Natural killer cell (primary cell): ENCODE data around the gene ZNF277. TPM values are rescaled to one million over a fixed set of nuclear protein-coding genes. Genes with fewer than 3 reads are reported as not detected.

ENCODE experiments used
- ATAC-seq, 3 donors: fragments of 150-1000 bp in 2 of 3; fragments of 200-7000 bp in 1 of 3; cut with Tn5 transposase; 1 replicate in 1 of 3; 2 replicates in 2 of 3; pipeline ENCODE4 v1.10.0; 2021; ENCODE audit warnings: mild to moderate bottlenecking in 2 of 3, moderate library complexity in 2 of 3
- DNase-seq, 2 donors: peaks; one replicate each; pipeline versions ENCODE4 v3.0.0 to v3.0.0-alpha.2; 2013 to 2021; ENCODE audit warnings: mixed read lengths in 1 of 2
- H3K27ac ChIP-seq: one replicate; pipeline ENCODE4 v1.5.1; 2013; ENCODE audit warnings: mild to moderate bottlenecking, low read length
- H3K27me3 ChIP-seq: one replicate; pipeline ENCODE4 v1.6.1; 2013; ENCODE audit warnings: low read length; ENCODE audit not compliant: control insufficient read depth, insufficient read depth
- H3K36me3 ChIP-seq: one replicate; pipeline ENCODE4 v1.6.1; 2013; ENCODE audit warnings: low read length; ENCODE audit not compliant: control insufficient read depth, insufficient read depth
- H3K4me1 ChIP-seq: one replicate; pipeline ENCODE4 v1.6.1; 2013; ENCODE audit warnings: low read length; ENCODE audit not compliant: control insufficient read depth, insufficient read depth
- H3K4me3 ChIP-seq: one replicate; pipeline ENCODE4 v1.5.1; 2013; ENCODE audit warnings: low read length
- H3K9me3 ChIP-seq: one replicate; pipeline ENCODE4 v1.6.1; 2013; ENCODE audit warnings: low read length; ENCODE audit not compliant: control insufficient read depth, insufficient read depth
- H3K27ac Mint-ChIP-seq, 2 donors: one replicate each; pipeline ENCODE4 v1.8.0; 2022; ENCODE audit warnings: mild to moderate bottlenecking in 2 of 2, mixed read lengths in 2 of 2, moderate library complexity in 1 of 2
- H3K27me3 Mint-ChIP-seq, 2 donors: one replicate each; pipeline ENCODE4 v1.8.0; 2022; ENCODE audit warnings: low read depth in 2 of 2, mixed read lengths in 2 of 2
- H3K36me3 Mint-ChIP-seq: one replicate; pipeline ENCODE4 v1.8.0; 2022; ENCODE audit warnings: mixed read lengths
- H3K4me1 Mint-ChIP-seq, 2 donors: one replicate each; pipeline ENCODE4 v1.8.0; 2022; ENCODE audit warnings: mixed read lengths in 2 of 2
- H3K4me3 Mint-ChIP-seq: one replicate; pipeline ENCODE4 v1.8.0; 2022; ENCODE audit warnings: mild to moderate bottlenecking, moderate library complexity, mixed read lengths
- H3K9me3 Mint-ChIP-seq, 2 donors: one replicate each; pipeline ENCODE4 v1.8.0; 2022; ENCODE audit warnings: mixed read lengths in 2 of 2
- CTCF ChIP-seq: fragments of 200-600 bp; IDR thresholded peaks from one replicate; pipeline ENCODE4 v1.8.0; 2022; ENCODE audit warnings: antibody characterized with exemption
- WGBS: methylation state at CpG from one replicate; pipeline ENCODE4 v1.1.7; 2013; ENCODE audit warnings: missing lambda C conversion rate; ENCODE audit not compliant: insufficient coverage; 5-methylcytosine and 5-hydroxymethylcytosine counted together
- intact Hi-C: fragments of 100-400 bp; cut with micrococcal nuclease; formaldehyde crosslinking; loops from one replicate; pipeline ENCODE4 v1.14.2; 2022
- total RNA-seq, 4 donors: library from RNA; stranded (reverse); fragments of 120-200 nt in 1 of 4; gene quantifications; one replicate each; pipeline versions ENCODE4 v1.2.3 to v1.2.4, GENCODE V29; 2013 to 2022

ZNF277 gene
- total RNA-seq, 3 donors from 2014 or later (not counting 1 experiment from before 2014, with no cell fraction given), result 13.0 to 20.8 (median 16.7) TPM

GRCh38 chr7:112162142-112162766 lies 44.2 kb upstream of the ZNF277 start:
- TF ChIP-seq CTCF, result no peak
- DNase-seq (no peak), ATAC-seq (peak in 1 of 3 donors; percentile 32)
- Histone ChIP-seq H3K4me3 (no peak overlapping the region), H3K4me1 (no peaks in the 10 kb centered on the region), H3K9me3 (no peaks in the 10 kb centered on the region), H3K27me3 (no peaks in the 10 kb centered on the region), H3K36me3 (no peaks in the 10 kb centered on the region), H3K27ac (no peak overlapping the region)
- no peaks in the 10 kb centered on the region for H3K4me1 Mint-ChIP-seq
- 46% methylated on average over 2 of the region's 2 CpGs for WGBS
- H3K27me3 Mint-ChIP-seq, result peaks cover 0 to 7% of the 10 kb centered on the region in 2 donors
- H3K27ac Mint-ChIP-seq, result no peak overlapping the region
- H3K4me3 Mint-ChIP-seq, result no peak overlapping the region
- no peaks in the 10 kb centered on the region for H3K36me3 Mint-ChIP-seq
- H3K9me3 Mint-ChIP-seq, result no peaks in the 10 kb centered on the region
- intact Hi-C loops, result no loop called here

GRCh38 chr7:112162784-112163506 lies 43.5 kb upstream of the ZNF277 start:
- H3K4me1 ChIP-seq, result no peaks in the 10 kb centered on the region
- no peaks in the 10 kb centered on the region for H3K27me3 ChIP-seq
- H3K36me3 Mint-ChIP-seq, result no peaks in the 10 kb centered on the region
- no peaks in the 10 kb centered on the region for H3K4me1 Mint-ChIP-seq
- WGBS, result 76% methylated on average over 6 of the region's 6 CpGs
- H3K27ac Mint-ChIP-seq, result no peak overlapping the region
- H3K27me3 Mint-ChIP-seq, result peaks cover 0 to 7% of the 10 kb centered on the region in 2 donors
- intact Hi-C loops, result no loop called here
- no peak overlapping the region for H3K27ac ChIP-seq
- H3K36me3 ChIP-seq, result no peaks in the 10 kb centered on the region
- DNase-seq (no peak), ATAC-seq (no peak)
- H3K9me3 ChIP-seq, result no peaks in the 10 kb centered on the region
- no peaks in the 10 kb centered on the region for H3K9me3 Mint-ChIP-seq
- H3K4me3 Mint-ChIP-seq, result no peak overlapping the region
- no peak for TF ChIP-seq CTCF
- H3K4me3 ChIP-seq, result no peak overlapping the region

DNA sequence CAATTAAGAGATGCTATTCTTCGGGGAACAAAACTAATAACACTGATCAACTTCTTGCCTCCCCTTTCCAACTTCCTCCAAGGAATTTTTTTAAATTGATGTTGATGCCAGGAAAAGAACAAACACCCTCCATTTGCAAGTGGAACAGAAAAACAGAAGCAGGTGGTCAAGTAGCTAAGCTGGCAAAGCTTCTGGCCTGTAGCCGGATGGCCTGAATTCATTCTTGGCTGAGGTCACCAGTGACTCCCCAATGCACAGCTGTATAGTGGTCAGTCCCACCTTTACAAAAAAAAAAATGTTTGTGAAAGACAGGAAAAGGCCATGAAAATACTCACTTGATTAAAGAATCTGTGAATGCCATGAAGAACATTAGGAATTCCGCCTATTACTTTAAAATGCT lies 39.3 kb upstream of the ZNF277 start:
- Histone ChIP-seq H3K9me3 (no peaks in the 10 kb centered on the region), H3K27ac (no peak overlapping the region), H3K4me3 (no peak overlapping the region), H3K27me3 (no peaks in the 10 kb centered on the region), H3K36me3 (no peaks in the 10 kb centered on the region), H3K4me1 (no peaks in the 10 kb centered on the region)
- no peak for ATAC-seq
- Mint-ChIP-seq H3K9me3 (no peaks in the 10 kb centered on the region), H3K36me3 (no peaks in the 10 kb centered on the region), H3K27me3 (peaks cover 4 to 21% of the 10 kb centered on the region in 2 donors), H3K4me1 (no peaks in the 10 kb centered on the region), H3K4me3 (no peak overlapping the region), H3K27ac (no peak overlapping the region)
- DNase-seq, result no peak
- intact Hi-C loops, result no loop called here
- WGBS, result 100% methylated on average over 2 of the region's 3 CpGs
- TF ChIP-seq CTCF, result no peak
